Measurements from ENCODE around the gene ISL2.
"Not testable (repeated sequence)": the region's sequence is repeated elsewhere in the genome, so short reads cannot be mapped to it uniquely, and the experiment has no call there.

Gene ISL2

DNA sequence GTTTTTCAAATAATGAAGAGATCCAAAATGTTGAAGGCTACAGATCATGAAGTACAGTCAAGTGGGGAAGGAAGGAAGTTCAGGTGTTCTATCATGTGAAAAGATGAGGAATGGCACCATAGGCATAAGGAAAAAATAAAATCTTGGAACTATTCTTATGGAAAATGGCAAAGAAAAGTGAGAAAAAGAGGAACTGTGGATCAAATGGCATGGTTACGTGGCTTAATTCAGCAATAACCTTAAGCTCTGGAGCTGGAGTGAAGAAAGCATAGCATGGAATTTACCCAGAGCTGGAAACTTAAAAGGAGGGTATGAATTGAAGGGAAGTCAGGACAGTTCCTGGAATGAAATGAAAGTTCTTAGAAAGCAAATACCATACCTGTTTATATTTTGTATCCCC lies 39.7 kb upstream of the ISL2 start:
- Histone ChIP-seq H2BK15ac (ENCODE audit: low read depth, poor library complexity, severe bottlenecking) (no peak overlapping the region), H3K4me3 (ENCODE audit: insufficient read depth in 1 of 2, low read depth in 1 of 2, low read length in 2 of 2) (no peak overlapping the region), H3K14ac (ENCODE audit: low read length in 2 of 2) (no peak overlapping the region), H3K4me2 (ENCODE audit: low read length, poor library complexity, severe bottlenecking) (no peak overlapping the region), H3K79me1 (replicated peaks; ENCODE audit: low read length, poor library complexity, severe bottlenecking) (peaks cover 23% of the 10 kb centered on the region), H2AK5ac (ENCODE audit: low read length, severe bottlenecking) (no peak overlapping the region), H2BK5ac (ENCODE audit: low read depth, low read length, poor library complexity, severe bottlenecking) (no peak overlapping the region), H3K9ac (ENCODE audit: low read length) (no peak overlapping the region), H3K36me3 (ENCODE audit: control insufficient read depth in 1 of 2, insufficient read depth in 2 of 2, low read depth in 1 of 2, low read length in 2 of 2) (peaks cover 0 to 8% of the 10 kb centered on the region in 2 experiments), H3K9me3 (ENCODE audit: control insufficient read depth, low read length) (no peaks in the 10 kb centered on the region), H3K4ac (ENCODE audit: low read depth in 1 of 2, low read length in 2 of 2) (no peak overlapping the region), H2AFZ (ENCODE audit: low read depth, low read length) (no peak overlapping the region), H3K27ac (ENCODE audit: low read length, poor library complexity, severe bottlenecking) (no peak overlapping the region), H3K4me1 (ENCODE audit: control insufficient read depth, insufficient read depth, low read depth, low read length) (no peaks in the 10 kb centered on the region), H4K8ac (ENCODE audit: low read length) (no peak overlapping the region), H4K91ac (ENCODE audit: low read length) (no peak overlapping the region), H3K27me3 (ENCODE audit: control insufficient read depth in 1 of 2, insufficient read depth in 1 of 2, low read length in 2 of 2) (no peaks in the 10 kb centered on the region), H3K18ac (ENCODE audit: low read depth in 1 of 2, low read length in 2 of 2) (no peak overlapping the region), H3K23ac (ENCODE audit: low read length in 2 of 2) (no peak overlapping the region), H2BK120ac (ENCODE audit: low read depth, low read length) (no peak overlapping the region), H2BK12ac (ENCODE audit: low read length in 2 of 2) (no peak overlapping the region)
- WGBS = 100% methylated on average over 1 of the region's 1 CpG
- no peak for DNase-seq

- not testable (repeated sequence) for H2AFZ ChIP-seq (ENCODE audit: low read depth, low read length); H3K4me3 ChIP-seq (ENCODE audit: insufficient read depth in 1 of 2, low read depth in 1 of 2, low read length in 2 of 2); H3K23ac ChIP-seq (ENCODE audit: low read length in 2 of 2); DNase-seq; H3K27ac ChIP-seq (ENCODE audit: low read length, poor library complexity, severe bottlenecking); H3K4me1 ChIP-seq (ENCODE audit: control insufficient read depth, insufficient read depth, low read depth, low read length); H2BK12ac ChIP-seq (ENCODE audit: low read length in 2 of 2); H2AK5ac ChIP-seq (ENCODE audit: low read length, severe bottlenecking); H3K27me3 ChIP-seq (ENCODE audit: control insufficient read depth in 1 of 2, insufficient read depth in 1 of 2, low read length in 2 of 2); H3K18ac ChIP-seq (ENCODE audit: low read depth in 1 of 2, low read length in 2 of 2); H4K8ac ChIP-seq (ENCODE audit: low read length); H3K14ac ChIP-seq (ENCODE audit: low read length in 2 of 2); H3K36me3 ChIP-seq (ENCODE audit: control insufficient read depth in 1 of 2, insufficient read depth in 2 of 2, low read depth in 1 of 2, low read length in 2 of 2); H2BK15ac ChIP-seq (ENCODE audit: low read depth, poor library complexity, severe bottlenecking); H4K91ac ChIP-seq (ENCODE audit: low read length); H3K4ac ChIP-seq (ENCODE audit: low read depth in 1 of 2, low read length in 2 of 2); H3K9me3 ChIP-seq (ENCODE audit: control insufficient read depth, low read length); H3K9ac ChIP-seq (ENCODE audit: low read length); H2BK120ac ChIP-seq (ENCODE audit: low read depth, low read length); H3K4me2 ChIP-seq (ENCODE audit: low read length, poor library complexity, severe bottlenecking); H2BK5ac ChIP-seq (ENCODE audit: low read depth, low read length, poor library complexity, severe bottlenecking)
- peaks cover 21% of the 10 kb centered on the region for H3K79me1 ChIP-seq (replicated peaks; ENCODE audit: low read length, poor library complexity, severe bottlenecking)
- 100% methylated on average over 3 of the region's 4 CpGs for WGBS
Observed at GRCh38 chr15:76297951-76298350, 38.6 kb upstream of the ISL2 start.

- Histone ChIP-seq H3K4ac (ENCODE audit: low read depth in 1 of 2, low read length in 2 of 2) (no peak overlapping the region), H2BK5ac (ENCODE audit: low read depth, low read length, poor library complexity, severe bottlenecking) (no peak overlapping the region), H3K23ac (ENCODE audit: low read length in 2 of 2) (no peak overlapping the region), H2AFZ (ENCODE audit: low read depth, low read length) (no peak overlapping the region), H3K27ac (ENCODE audit: low read length, poor library complexity, severe bottlenecking) (no peak overlapping the region), H2AK5ac (ENCODE audit: low read length, severe bottlenecking) (no peak overlapping the region), H4K91ac (ENCODE audit: low read length) (no peak overlapping the region), H2BK15ac (ENCODE audit: low read depth, poor library complexity, severe bottlenecking) (no peak overlapping the region), H3K18ac (ENCODE audit: low read depth in 1 of 2, low read length in 2 of 2) (no peak overlapping the region), H3K14ac (ENCODE audit: low read length in 2 of 2) (no peak overlapping the region), H3K27me3 (ENCODE audit: control insufficient read depth in 1 of 2, insufficient read depth in 1 of 2, low read length in 2 of 2) (no peaks in the 10 kb centered on the region), H3K4me2 (ENCODE audit: low read length, poor library complexity, severe bottlenecking) (no peak overlapping the region), H3K36me3 (ENCODE audit: control insufficient read depth in 1 of 2, insufficient read depth in 2 of 2, low read depth in 1 of 2, low read length in 2 of 2) (peaks cover 0 to 5% of the 10 kb centered on the region in 2 experiments), H2BK12ac (ENCODE audit: low read length in 2 of 2) (no peak overlapping the region), H3K4me3 (ENCODE audit: insufficient read depth in 1 of 2, low read depth in 1 of 2, low read length in 2 of 2) (no peak overlapping the region), H3K4me1 (ENCODE audit: control insufficient read depth, insufficient read depth, low read depth, low read length) (no peaks in the 10 kb centered on the region), H3K9me3 (ENCODE audit: control insufficient read depth, low read length) (no peaks in the 10 kb centered on the region), H3K79me1 (replicated peaks; ENCODE audit: low read length, poor library complexity, severe bottlenecking) (peaks cover 23% of the 10 kb centered on the region), H2BK120ac (ENCODE audit: low read depth, low read length) (no peak overlapping the region), H4K8ac (ENCODE audit: low read length) (no peak overlapping the region), H3K9ac (ENCODE audit: low read length) (no peak overlapping the region)
- DNase-seq = no peak
- 96% methylated on average over 3 of the region's 3 CpGs for WGBS
Observed at GRCh38 chr15:76298986-76299385, 37.6 kb upstream of the ISL2 start.

GRCh38 chr15:76299786-76300185 lies 36.8 kb upstream of the ISL2 start:
- Histone ChIP-seq H3K27me3 (ENCODE audit: control insufficient read depth in 1 of 2, insufficient read depth in 1 of 2, low read length in 2 of 2) (no peaks in the 10 kb centered on the region), H3K4me3 (ENCODE audit: insufficient read depth in 1 of 2, low read depth in 1 of 2, low read length in 2 of 2) (no peak overlapping the region), H3K14ac (ENCODE audit: low read length in 2 of 2) (no peak overlapping the region), H2AK5ac (ENCODE audit: low read length, severe bottlenecking) (no peak overlapping the region), H3K18ac (ENCODE audit: low read depth in 1 of 2, low read length in 2 of 2) (no peak overlapping the region), H2BK120ac (ENCODE audit: low read depth, low read length) (no peak overlapping the region), H3K27ac (ENCODE audit: low read length, poor library complexity, severe bottlenecking) (no peak overlapping the region), H3K9me3 (ENCODE audit: control insufficient read depth, low read length) (no peaks in the 10 kb centered on the region), H2BK5ac (ENCODE audit: low read depth, low read length, poor library complexity, severe bottlenecking) (no peak overlapping the region), H3K4me1 (ENCODE audit: control insufficient read depth, insufficient read depth, low read depth, low read length) (no peaks in the 10 kb centered on the region), H4K91ac (ENCODE audit: low read length) (no peak overlapping the region), H3K4me2 (ENCODE audit: low read length, poor library complexity, severe bottlenecking) (no peak overlapping the region), H3K4ac (ENCODE audit: low read depth in 1 of 2, low read length in 2 of 2) (no peak overlapping the region), H3K23ac (ENCODE audit: low read length in 2 of 2) (no peak overlapping the region), H2AFZ (ENCODE audit: low read depth, low read length) (no peak overlapping the region), H3K79me1 (replicated peaks; ENCODE audit: low read length, poor library complexity, severe bottlenecking) (peaks cover 24% of the 10 kb centered on the region), H2BK12ac (ENCODE audit: low read length in 2 of 2) (no peak overlapping the region), H3K9ac (ENCODE audit: low read length) (no peak overlapping the region), H2BK15ac (ENCODE audit: low read depth, poor library complexity, severe bottlenecking) (no peak overlapping the region), H4K8ac (ENCODE audit: low read length) (no peak overlapping the region), H3K36me3 (ENCODE audit: control insufficient read depth in 1 of 2, insufficient read depth in 2 of 2, low read depth in 1 of 2, low read length in 2 of 2) (peaks cover 0 to 5% of the 10 kb centered on the region in 2 experiments)
- 98% methylated on average over 1 of the region's 1 CpG for WGBS
- DNase-seq = no peak
